ENCODE measurements around the gene PTGES3L.
A peak's percentile ranks its signal among the peaks of the same experiment; 100 is the strongest.

PTGES3L gene

GRCh38 chr17:42964161-42964932 lies 15.5 kb downstream of the PTGES3L start, which contains the start of gene AARSD1:
AARSD1 (minus strand) TSS chr17:42964454; CDS start chr17:42964440, 14 bp downstream.
- TF ChIP-seq POLR2AphosphoS5 (IDR thresholded peaks at IDR 0.05; ENCODE audit: low read depth, low read length) (peak; percentile 99), FOXP2 (optimal IDR thresholded peaks at IDR 0.05; ENCODE audit: borderline replicate concordance, extremely low read depth, extremely low read length, insufficient read depth) (peak; percentile 67), SIN3A (IDR thresholded peaks at IDR 0.05; ENCODE audit: borderline replicate concordance, insufficient read depth, low read length) (0 out of 2 replicates have a peak, but pooled peaks have one; percentile 47), REST (IDR thresholded peaks at IDR 0.05; ENCODE audit: insufficient read depth in 1 of 2, low read depth in 2 of 2, low read length in 2 of 2) (peak in 1 of 2 experiments; percentile 56; a peak in 1 of 4 replicates), TAF1 (IDR thresholded peaks at IDR 0.05; ENCODE audit: borderline replicate concordance, insufficient read depth, low read length) (peak; percentile 81; the same call in 1 of the 2 replicates)

- TF ChIP-seq TAF1 (IDR thresholded peaks at IDR 0.05; ENCODE audit: borderline replicate concordance, insufficient read depth, low read length), result no peak
- TF ChIP-seq FOXP2 (optimal IDR thresholded peaks at IDR 0.05; ENCODE audit: borderline replicate concordance, extremely low read depth, extremely low read length, insufficient read depth), result no peak
- TF ChIP-seq SIN3A (IDR thresholded peaks at IDR 0.05; ENCODE audit: borderline replicate concordance, insufficient read depth, low read length), result no peak
- TF ChIP-seq POLR2AphosphoS5 (IDR thresholded peaks at IDR 0.05; ENCODE audit: low read depth, low read length), result no peak
- TF ChIP-seq REST (IDR thresholded peaks at IDR 0.05; ENCODE audit: insufficient read depth in 1 of 2, low read depth in 2 of 2, low read length in 2 of 2), result no peak
These were observed 26.2 kb downstream of the PTGES3L start for GRCh38 chr17:42953669-42954068.

GRCh38 chr17:42950044-42950783 lies 29.7 kb downstream of the PTGES3L start:
- TF ChIP-seq SIN3A (IDR thresholded peaks at IDR 0.05; ENCODE audit: borderline replicate concordance, insufficient read depth, low read length), result no peak
- no peak for TF ChIP-seq FOXP2 (optimal IDR thresholded peaks at IDR 0.05; ENCODE audit: borderline replicate concordance, extremely low read depth, extremely low read length, insufficient read depth)
- TF ChIP-seq TAF1 (IDR thresholded peaks at IDR 0.05; ENCODE audit: borderline replicate concordance, insufficient read depth, low read length), result no peak
- no peak for TF ChIP-seq POLR2AphosphoS5 (IDR thresholded peaks at IDR 0.05; ENCODE audit: low read depth, low read length)
- no peak for TF ChIP-seq REST (IDR thresholded peaks at IDR 0.05; ENCODE audit: insufficient read depth in 1 of 2, low read depth in 2 of 2, low read length in 2 of 2)

GRCh38 chr17:42946812-42947211 lies 33.1 kb downstream of the PTGES3L start:
- TF ChIP-seq REST (IDR thresholded peaks at IDR 0.05; ENCODE audit: insufficient read depth in 1 of 2, low read depth in 2 of 2, low read length in 2 of 2) (no peak), FOXP2 (optimal IDR thresholded peaks at IDR 0.05; ENCODE audit: borderline replicate concordance, extremely low read depth, extremely low read length, insufficient read depth) (no peak), POLR2AphosphoS5 (IDR thresholded peaks at IDR 0.05; ENCODE audit: low read depth, low read length) (no peak), TAF1 (IDR thresholded peaks at IDR 0.05; ENCODE audit: borderline replicate concordance, insufficient read depth, low read length) (no peak), SIN3A (IDR thresholded peaks at IDR 0.05; ENCODE audit: borderline replicate concordance, insufficient read depth, low read length) (no peak)
